DMS53 (cell line): ENCODE results near the gene GAB1.

Experiments
- DNase-seq: peaks from one replicate; lab custom pipeline; 2025; lab: John Stamatoyannopoulos, UW

Gene GAB1

DNA sequence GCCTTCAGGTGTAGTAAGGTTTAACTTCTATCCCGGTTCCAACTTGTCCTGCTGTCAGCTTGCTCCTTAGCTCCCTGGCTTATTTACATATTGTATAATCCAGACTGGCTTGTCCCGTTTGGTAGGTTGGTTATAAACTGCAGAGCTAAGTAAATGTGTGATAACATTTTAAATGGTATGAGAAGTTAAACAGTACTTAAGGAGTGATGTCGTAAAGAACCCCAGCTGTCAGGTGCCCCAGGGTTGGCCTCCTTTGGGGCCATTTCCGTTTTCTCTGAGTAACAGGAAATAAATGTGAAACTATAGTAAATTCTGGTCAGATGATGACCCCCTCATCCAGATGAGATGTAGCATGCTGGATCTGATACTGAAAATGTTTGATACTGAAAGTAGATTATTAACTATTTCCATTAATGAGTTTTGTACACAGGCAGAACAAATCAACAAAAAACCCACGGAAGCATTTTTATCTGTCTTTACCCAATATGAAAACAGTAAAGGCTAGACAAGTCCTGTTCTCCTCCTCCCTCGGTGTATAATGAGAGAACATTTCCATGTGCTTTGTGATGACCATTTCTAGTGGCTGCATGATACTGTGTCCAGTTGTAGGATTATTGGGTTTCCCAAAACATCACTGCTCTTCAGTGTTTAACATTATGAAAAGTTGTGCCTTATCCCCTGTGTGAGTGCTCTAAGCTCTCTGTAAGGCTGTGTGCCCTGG, 22.4 kb downstream of the GAB1 start:
- DNase-seq, result peak; percentile 70

DNA sequence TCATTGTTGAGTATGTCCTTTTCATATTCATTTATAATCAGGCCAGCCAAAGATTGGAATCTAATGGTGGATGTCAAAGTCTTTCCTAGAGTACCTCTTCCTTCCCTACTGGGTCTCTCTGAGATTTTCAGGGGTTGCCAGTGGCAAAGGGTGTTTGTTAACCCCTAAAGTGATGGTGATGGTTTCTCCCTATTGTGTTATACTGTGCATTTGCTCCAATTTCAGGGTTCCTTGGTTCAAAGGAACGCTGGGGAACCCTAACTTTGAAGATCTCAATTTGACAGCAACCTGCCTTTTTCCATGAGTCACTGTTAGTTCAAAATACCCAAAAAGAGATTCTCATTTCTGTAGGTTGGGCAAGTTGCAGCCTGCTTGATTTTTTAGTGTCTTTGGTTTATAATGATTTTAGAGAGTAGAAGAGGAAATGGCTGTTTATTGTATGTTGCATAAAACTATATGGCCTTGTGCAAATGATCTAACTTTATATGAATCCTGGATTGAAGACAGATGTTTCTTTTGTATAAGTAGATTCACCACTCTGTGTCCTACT, 23.0 kb downstream of the GAB1 start:
- DNase-seq, result no peak

DNA sequence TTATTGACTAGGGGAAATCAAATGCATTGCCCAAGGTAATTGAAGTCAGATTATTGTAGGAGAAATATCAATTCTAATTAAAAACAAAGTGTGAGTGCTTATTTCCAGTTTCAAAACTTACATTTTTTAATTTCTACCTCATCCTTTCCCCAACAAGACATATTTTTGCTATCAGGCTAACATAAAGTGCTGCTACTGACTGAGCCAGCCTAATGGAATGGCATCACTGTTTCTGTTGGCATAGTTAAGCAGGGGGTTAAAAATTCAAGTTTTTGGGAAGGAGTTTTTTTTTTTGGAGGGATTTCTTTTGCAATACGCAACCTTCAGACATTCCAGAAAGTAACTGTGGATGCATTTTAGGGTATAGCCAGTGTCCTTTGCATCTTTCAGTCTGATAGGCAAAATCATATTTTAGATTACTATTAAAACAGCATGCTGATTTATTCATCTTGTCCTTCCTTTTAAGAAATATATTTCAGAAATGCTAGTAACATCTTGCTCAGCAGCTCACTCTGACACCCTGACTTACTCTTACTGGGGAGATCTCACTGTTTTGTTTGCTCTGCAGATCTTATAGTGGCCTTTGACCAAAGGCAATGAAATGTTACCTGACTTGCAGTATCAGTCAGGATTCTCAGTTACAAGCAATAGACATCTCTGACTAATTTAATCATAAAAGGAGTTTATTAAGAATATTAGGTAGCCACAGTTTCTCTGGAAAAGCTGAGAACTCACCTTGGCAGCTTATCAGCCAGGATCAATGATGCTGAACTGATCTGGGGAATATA, 24.4 kb downstream of the GAB1 start:
- DNase-seq, result no peak

DNA sequence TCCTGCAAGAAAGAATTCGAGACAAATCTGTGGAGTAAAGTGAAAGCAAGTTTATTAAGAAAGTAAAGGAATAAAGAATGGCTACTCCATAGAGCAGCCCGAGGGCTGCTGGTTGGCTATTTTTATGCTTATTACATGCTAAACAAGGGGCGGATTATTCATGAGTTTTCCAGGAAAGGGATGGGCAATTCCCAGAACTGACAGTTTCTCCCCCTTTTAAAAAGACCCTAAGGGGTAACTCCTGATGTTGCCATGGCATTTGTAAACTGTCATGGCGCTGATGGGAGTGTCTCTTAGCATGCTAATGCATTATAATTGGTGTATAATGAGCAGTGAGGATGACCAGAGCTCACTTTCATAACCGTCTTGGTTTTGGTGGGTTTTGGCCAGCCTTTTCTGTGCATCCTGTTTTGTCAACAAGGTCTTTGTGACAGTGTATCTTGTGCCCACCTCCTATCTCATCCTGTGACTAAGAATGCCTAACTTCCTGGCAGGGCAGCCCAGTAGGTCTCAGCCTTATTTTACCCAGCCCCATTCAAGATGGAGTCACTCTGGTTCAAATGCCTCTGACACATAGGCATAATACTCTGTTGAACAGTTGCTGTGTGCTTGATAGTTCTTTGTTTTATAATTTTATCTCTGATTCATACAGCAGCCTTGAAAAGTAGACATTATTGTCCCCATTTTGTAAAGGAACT, 25.8 kb downstream of the GAB1 start:
- no peak for DNase-seq

GRCh38 chr4:143363332-143363731, 26.7 kb downstream of the GAB1 start:
- no peak for DNase-seq

GRCh38 chr4:143364063-143364462, 27.4 kb downstream of the GAB1 start:
- no peak for DNase-seq

- DNase-seq, result no peak
These were observed 31.2 kb downstream of the GAB1 start for GRCh38 chr4:143367863-143368262.

DNA sequence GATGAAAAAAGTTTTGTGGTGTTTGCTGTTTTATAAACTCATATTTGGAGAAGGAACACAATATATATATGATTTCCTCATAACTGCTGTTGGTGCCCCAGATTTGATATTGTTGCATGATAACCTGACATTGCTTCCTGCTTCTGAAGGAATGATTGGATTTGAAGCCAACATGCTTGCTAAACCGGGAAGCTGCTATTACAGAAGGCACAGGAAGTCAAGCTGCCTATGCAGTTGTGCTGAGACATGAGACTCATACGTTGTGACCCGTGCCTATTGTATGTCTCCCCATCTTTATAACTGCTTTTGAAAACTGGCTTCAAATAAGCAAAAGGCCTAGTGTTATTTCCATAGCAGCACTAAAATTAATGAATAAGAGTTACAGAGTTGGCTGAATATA, 32.9 kb downstream of the GAB1 start:
- DNase-seq, result no peak

GRCh38 chr4:143372093-143372915, 35.6 kb downstream of the GAB1 start:
- DNase-seq, result no peak

- no peak for DNase-seq
These were observed 37.6 kb downstream of the GAB1 start for GRCh38 chr4:143374255-143374654.

GRCh38 chr4:143374771-143375170, 38.1 kb downstream of the GAB1 start:
- no peak for DNase-seq

GRCh38 chr4:143375326-143376073, 38.8 kb downstream of the GAB1 start:
- peak; percentile 38 for DNase-seq

DNA sequence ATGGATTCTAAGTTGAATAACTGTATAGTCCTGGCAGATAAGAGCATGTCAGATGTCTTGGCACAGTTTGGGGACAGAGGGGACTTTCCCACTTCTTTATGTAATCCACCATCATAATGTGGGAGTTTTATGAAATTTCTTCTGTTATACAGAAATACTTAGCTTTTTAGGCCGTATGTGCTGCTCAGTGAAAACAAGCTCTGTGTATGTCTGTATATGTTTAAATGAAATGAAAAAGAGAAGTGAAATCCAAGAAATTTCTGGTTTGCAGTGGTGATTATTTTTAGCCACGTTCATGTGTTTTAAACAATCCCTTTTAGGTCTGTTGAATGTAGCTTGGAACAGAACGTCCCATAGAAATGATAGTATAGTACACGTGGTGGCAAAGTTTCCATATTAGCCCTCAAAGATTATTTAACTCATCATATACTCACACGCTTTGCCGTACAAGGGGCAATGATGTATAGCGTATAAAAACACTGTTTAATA, 41.0 kb downstream of the GAB1 start:
- DNase-seq, result no peak

- no peak for DNase-seq
These were observed 44.0 kb downstream of the GAB1 start for GRCh38 chr4:143380629-143381028.

DNA sequence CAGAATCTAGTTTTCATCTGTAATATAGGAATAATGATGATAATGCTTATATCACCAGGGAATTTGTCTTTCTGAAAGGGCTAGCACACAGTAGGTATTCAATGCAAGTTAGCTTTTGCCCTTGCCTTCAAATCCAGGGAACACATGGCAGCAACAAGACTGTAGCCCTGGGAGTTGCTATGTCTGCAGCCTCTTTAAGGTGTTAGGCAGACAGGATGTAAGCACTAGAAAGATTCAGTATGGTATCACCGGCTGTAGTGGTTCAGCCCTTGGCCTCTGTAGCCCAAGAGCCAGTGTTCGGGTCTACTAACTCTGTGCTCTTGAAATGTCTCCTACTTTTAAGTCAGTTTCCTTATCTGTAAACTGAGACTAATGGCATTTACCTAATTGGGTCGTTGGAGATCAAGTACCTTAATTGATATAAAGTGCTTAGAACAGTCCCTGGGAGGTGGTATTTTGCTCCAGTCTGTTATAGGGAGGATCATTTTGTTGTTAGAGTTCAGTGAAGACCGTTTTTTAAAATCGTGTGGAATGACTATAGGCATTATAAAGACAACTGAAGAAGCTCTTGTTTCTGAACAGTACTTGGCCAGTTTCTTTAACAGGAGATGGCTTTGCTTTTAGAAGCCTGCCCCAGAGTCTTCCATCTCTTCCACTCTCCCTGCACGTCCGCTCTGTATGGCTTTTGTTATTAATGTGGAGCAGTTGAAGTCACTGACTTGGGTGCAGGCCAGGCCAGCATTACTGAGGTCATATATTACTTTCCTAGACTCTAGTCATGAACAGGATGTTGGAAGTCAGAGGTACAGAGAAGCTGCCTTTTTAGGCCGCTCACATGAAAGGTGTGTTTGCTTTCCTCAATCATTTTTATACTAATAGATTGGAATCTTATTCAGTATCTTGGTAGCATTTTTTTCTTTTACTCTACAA, 44.8 kb downstream of the GAB1 start:
- peak; percentile 80 for DNase-seq

DNA sequence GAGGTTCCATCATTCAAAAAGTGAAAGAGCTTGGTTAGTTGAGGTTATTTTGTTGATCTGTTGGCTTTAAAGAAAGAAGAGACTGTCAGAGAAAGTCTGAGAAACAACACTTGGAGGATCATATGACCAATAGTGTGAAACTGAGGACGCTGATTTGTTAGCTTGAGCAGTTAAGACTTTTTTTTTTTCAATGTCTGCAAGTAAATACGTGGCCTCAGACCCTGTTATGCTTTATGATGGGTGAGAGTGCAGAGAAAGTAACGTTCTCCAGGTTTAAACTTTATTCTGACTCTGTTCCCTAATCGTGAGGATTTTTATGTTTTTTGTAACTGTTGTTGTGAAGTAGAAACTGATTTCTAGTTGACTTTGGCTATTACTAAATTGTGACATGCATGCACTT, 45.9 kb downstream of the GAB1 start:
- peak; percentile 4 for DNase-seq

DNA sequence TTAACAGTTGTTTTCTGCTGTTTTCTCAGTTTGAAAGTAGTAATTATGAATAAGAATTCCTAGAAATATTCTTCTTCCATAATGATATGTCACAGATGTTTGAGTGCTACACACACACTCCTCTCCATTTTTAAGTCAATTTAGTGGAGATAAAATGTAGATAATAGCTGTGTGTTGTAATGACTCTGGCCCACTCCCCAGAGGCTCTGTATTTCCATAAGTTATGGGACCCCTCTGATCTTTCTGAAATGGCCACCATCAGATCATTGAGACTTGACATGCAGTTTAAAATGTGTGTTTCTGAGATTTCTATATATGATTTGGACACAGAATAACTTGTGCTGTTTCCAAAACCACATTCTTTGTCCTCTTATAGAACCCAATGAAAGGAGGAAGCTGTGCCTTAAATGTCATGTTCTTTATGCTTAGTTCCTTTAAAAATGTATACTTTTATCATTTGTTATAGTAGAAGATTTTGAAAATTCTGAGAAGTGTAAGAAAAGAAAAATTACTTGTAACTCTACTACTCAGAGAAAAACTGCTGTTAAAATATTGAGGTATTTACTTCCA, 46.4 kb downstream of the GAB1 start:
- DNase-seq, result no peak

DNA sequence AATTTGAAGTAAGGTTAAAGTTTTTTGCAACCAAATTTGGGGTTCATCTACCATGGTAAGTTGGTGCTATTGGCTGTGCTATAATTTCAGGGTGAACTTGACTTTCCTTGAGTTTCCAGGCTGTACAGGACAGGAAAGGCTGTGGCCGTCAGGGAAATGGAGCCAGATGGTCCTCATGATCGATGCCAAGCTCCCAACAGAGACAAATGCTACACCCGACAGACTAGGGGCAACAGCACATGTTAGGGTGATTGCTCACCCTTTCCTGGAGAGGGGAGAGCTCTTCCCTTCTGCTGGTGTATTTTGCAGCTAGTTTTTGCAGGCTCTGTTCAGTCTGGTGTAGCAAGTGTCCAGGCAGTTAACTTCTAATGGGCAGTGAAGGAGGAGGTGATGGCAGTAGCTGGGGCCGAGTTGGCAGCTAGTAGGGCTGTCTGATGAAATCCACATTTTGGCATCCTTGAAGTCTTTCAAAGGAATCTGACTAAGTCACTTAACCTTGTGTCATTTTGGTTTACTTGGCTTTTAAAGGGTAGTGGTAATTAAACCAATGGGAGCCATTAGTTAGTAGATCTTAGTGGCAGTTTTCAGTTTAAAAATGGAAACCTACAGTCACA, 47.8 kb downstream of the GAB1 start:
- DNase-seq, result no peak

DNA sequence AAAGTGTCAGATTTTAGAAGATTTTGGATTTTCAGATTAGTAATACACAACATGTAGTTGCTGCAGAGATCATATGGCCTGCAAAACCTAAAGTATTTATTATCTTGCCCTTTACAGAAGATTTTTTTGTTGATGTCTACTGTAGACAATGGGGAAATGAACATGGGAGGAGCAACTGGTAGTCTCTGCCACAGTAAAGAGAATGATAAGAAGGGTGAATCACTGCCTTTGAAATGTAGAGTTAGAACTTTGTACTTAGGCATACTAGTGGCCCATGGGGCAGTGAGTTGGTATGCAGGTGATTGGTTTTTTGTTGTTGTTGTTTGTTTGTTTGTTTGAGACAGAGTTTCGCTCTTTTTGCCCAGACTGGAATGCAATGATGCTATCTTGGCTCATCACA, 50.1 kb downstream of the GAB1 start:
- DNase-seq, result no peak
